ENCODE data around the gene SLC6A3.

DNA sequence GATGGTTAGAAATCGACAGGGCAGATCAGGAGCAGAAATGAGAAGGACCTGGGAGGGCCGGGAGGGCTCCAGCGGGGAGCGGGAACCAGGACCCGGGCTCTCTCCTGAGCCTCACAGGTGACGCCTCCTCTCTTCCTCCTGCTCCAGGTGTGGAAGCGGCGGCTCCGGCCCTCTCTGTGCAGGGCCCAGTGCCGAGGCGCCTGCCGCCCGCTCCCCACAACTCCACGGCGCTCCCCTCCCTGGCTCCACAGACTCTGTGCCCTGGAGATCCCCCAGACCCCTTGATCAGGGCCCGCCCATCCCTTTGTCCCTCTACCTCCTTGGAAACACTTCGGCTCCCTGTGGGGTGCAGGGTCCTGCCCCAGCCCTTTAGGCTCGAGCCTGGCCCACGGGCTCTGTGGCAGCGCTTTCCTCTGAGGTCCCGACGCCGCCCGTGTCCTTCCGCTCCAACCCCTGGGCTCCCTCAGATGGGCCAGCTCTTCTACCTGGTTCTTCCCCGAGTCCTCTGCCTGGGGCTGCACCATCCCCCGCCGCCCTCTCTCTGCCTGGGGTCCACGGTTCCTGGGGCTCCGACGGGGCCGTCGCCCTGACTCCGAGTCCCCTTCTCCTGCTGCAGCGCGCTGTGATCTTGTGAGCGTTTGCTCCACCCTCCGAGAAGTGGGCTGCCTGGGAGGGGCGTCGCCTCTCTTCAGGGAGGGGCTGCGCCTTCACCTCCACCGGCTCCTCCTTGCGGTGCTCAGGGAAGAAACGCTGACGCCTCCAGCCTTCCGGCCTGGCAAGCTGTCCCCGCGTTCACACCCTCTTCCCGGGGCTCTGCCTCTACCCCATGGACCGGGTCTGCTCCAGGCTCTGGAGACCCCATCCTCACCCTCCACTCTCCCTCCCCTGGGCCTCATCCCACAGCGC, 22.4 kb upstream of the SLC6A3 start:
- TF ChIP-seq, protein P1, sequence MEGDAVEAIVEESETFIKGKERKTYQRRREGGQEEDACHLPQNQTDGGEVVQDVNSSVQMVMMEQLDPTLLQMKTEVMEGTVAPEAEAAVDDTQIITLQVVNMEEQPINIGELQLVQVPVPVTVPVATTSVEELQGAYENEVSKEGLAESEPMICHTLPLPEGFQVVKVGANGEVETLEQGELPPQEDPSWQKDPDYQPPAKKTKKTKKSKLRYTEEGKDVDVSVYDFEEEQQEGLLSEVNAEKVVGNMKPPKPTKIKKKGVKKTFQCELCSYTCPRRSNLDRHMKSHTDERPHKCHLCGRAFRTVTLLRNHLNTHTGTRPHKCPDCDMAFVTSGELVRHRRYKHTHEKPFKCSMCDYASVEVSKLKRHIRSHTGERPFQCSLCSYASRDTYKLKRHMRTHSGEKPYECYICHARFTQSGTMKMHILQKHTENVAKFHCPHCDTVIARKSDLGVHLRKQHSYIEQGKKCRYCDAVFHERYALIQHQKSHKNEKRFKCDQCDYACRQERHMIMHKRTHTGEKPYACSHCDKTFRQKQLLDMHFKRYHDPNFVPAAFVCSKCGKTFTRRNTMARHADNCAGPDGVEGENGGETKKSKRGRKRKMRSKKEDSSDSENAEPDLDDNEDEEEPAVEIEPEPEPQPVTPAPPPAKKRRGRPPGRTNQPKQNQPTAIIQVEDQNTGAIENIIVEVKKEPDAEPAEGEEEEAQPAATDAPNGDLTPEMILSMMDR (CRISPR knock-in tag; IDR thresholded peaks at IDR 0.05), result no peak
- TF ChIP-seq HOXA5 (CRISPR knock-in tag; IDR thresholded peaks at IDR 0.05) (no peak), MTA1 (CRISPR knock-in tag; IDR thresholded peaks at IDR 0.05; ENCODE audit: borderline replicate concordance) (no peak), GATAD2A (CRISPR knock-in tag; IDR thresholded peaks at IDR 0.05) (no peak), ERF (CRISPR knock-in tag; IDR thresholded peaks at IDR 0.05) (no peak), CEBPB (IDR thresholded peaks at IDR 0.05; ENCODE audit: borderline replicate concordance, low read depth, low read length) (no peak), FLYWCH1 (CRISPR knock-in tag; IDR thresholded peaks at IDR 0.05) (no peak)
- TF ChIP-seq, protein P2, sequence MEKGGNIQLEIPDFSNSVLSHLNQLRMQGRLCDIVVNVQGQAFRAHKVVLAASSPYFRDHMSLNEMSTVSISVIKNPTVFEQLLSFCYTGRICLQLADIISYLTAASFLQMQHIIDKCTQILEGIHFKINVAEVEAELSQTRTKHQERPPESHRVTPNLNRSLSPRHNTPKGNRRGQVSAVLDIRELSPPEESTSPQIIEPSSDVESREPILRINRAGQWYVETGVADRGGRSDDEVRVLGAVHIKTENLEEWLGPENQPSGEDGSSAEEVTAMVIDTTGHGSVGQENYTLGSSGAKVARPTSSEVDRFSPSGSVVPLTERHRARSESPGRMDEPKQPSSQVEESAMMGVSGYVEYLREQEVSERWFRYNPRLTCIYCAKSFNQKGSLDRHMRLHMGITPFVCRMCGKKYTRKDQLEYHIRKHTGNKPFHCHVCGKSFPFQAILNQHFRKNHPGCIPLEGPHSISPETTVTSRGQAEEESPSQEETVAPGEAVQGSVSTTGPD (CRISPR knock-in tag; IDR thresholded peaks at IDR 0.05), result no peak
- TF ChIP-seq, protein P3, sequence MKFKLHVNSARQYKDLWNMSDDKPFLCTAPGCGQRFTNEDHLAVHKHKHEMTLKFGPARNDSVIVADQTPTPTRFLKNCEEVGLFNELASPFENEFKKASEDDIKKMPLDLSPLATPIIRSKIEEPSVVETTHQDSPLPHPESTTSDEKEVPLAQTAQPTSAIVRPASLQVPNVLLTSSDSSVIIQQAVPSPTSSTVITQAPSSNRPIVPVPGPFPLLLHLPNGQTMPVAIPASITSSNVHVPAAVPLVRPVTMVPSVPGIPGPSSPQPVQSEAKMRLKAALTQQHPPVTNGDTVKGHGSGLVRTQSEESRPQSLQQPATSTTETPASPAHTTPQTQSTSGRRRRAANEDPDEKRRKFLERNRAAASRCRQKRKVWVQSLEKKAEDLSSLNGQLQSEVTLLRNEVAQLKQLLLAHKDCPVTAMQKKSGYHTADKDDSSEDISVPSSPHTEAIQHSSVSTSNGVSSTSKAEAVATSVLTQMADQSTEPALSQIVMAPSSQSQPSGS (CRISPR knock-in tag; IDR thresholded peaks at IDR 0.05), result no peak
